CD4-positive, alpha-beta T cell (primary cell): Measurements from ENCODE around the gene VSIG4. TPM values are rescaled to one million over a fixed set of nuclear protein-coding genes. Genes with fewer than 3 reads are reported as not detected.

Experiments used
- ATAC-seq: fragments of 200-7000 bp; cut with Tn5 transposase; one replicate; pipeline ENCODE4 v1.10.0; 2022; ENCODE audit warnings: mild to moderate bottlenecking; ENCODE audit not compliant: poor library complexity
- CTCF ChIA-PET: fragments of 350-600 bp; sonication (Branson Sonifier 250); formaldehyde crosslinking; loops from one replicate; lab custom pipeline; 2021; ENCODE audit warnings: antibody characterized with exemption, inconsistent platforms; lab: Charles Lee
- POLR2A ChIA-PET: fragments of 350-600 bp; sonication (Branson Sonifier 250); formaldehyde crosslinking; loops from one replicate; lab custom pipeline; 2021; ENCODE audit warnings: antibody characterized with exemption, inconsistent platforms; lab: Charles Lee
- DNase-seq, 14 experiments: peaks; one replicate each; pipeline ENCODE4 v3.0.0-alpha.2; 2013 to 2020; ENCODE audit warnings: mixed read lengths in 2 of 14
- H3K27ac ChIP-seq, 2 donors: one replicate each; pipeline versions ENCODE4 v1.5.1 to v1.7.0; 2013; ENCODE audit warnings: low read length in 2 of 2, low read depth in 1 of 2, mild to moderate bottlenecking in 1 of 2
- H3K27me3 ChIP-seq, 2 experiments: 1 replicate in 1 of 2; 2 replicates in 1 of 2; pipeline versions ENCODE4 v1.6.1 to v1.7.0; 2013; ENCODE audit warnings: low read length in 2 of 2, control low read depth in 1 of 2, mild to moderate bottlenecking in 1 of 2, moderate library complexity in 1 of 2; ENCODE audit not compliant: insufficient read depth in 2 of 2, control insufficient read depth in 1 of 2
- H3K36me3 ChIP-seq: one replicate; pipeline ENCODE4 v1.6.1; 2013; ENCODE audit warnings: low read length, control low read depth; ENCODE audit not compliant: insufficient read depth
- H3K4me1 ChIP-seq: one replicate; pipeline ENCODE4 v1.6.1; 2013; ENCODE audit warnings: low read length, control low read depth; ENCODE audit not compliant: insufficient read depth
- H3K4me3 ChIP-seq: one replicate; pipeline ENCODE4 v1.5.1; 2013; ENCODE audit warnings: mild to moderate bottlenecking, low read length, moderate library complexity
- H3K9me3 ChIP-seq, 2 experiments: 1 replicate in 1 of 2; 2 replicates in 1 of 2; pipeline versions ENCODE4 v1.6.1 to v1.7.0; 2013; ENCODE audit warnings: low read length in 2 of 2, mild to moderate bottlenecking in 2 of 2, control low read depth in 1 of 2, moderate library complexity in 1 of 2; ENCODE audit not compliant: control insufficient read depth in 1 of 2, insufficient read depth in 1 of 2
- H3K27ac Mint-ChIP-seq: one replicate; pipeline ENCODE4 v1.8.0; 2020; ENCODE audit warnings: mixed read lengths
- H3K27me3 Mint-ChIP-seq: one replicate; pipeline ENCODE4 v1.8.0; 2021; ENCODE audit warnings: mixed read lengths
- H3K36me3 Mint-ChIP-seq: one replicate; pipeline ENCODE4 v1.8.0; 2021; ENCODE audit warnings: low read depth, mixed read lengths
- H3K4me1 Mint-ChIP-seq: one replicate; pipeline ENCODE4 v1.8.0; 2021; ENCODE audit warnings: low read depth, mixed read lengths
- H3K4me3 Mint-ChIP-seq: one replicate; pipeline ENCODE4 v1.8.0; 2020; ENCODE audit warnings: mild to moderate bottlenecking, mixed read lengths
- H3K9me3 Mint-ChIP-seq: one replicate; pipeline ENCODE4 v1.8.0; 2020; ENCODE audit warnings: mixed read lengths
- CTCF ChIP-seq: fragments of 200-600 bp; IDR thresholded peaks from one replicate; pipeline ENCODE4 v1.8.0; 2022; ENCODE audit warnings: antibody characterized with exemption, mild to moderate bottlenecking
- intact Hi-C, 2 experiments: fragments of 100-400 bp; cut with DNase I in 1 of 2; cut with micrococcal nuclease in 1 of 2; formaldehyde crosslinking; loops; one replicate each; pipeline versions ENCODE4 v1.15.1 to v1.9.0; 2023 to 2025; cut with DNase I, micrococcal nuclease
- total RNA-seq, 174 experiments: library from RNA in 2 of 174; stranded (reverse) in 2 of 174; gene quantifications; one replicate each; pipeline ENCODE4 v1.2.3 and lab custom pipeline; 2021 to 2026

VSIG4 gene
- total RNA-seq, 2 experiments from 2014 or later, result 0.11 TPM; not detected in 1

GRCh38 chrX:66000178-66000577, 39.7 kb downstream of the VSIG4 start:
- intact Hi-C loops, result no loop called here
- no peaks in the 10 kb centered on the region for H3K36me3 Mint-ChIP-seq
- Histone ChIP-seq H3K4me1 (peaks cover 35% of the 10 kb centered on the region), H3K4me3 (no peak overlapping the region), H3K9me3 (no peaks in the 10 kb centered on the region), H3K27me3 (no peaks in the 10 kb centered on the region), H3K27ac (no peak overlapping the region), H3K36me3 (no peaks in the 10 kb centered on the region)
- H3K4me3 Mint-ChIP-seq, result peak overlapping the region; percentile 35
- no peak for TF ChIP-seq CTCF
- DNase-seq (no peak), ATAC-seq (no peak)
- no peaks in the 10 kb centered on the region for H3K27me3 Mint-ChIP-seq
- no peaks in the 10 kb centered on the region for H3K9me3 Mint-ChIP-seq
- POLR2A ChIA-PET, result interaction anchor here (1.7 kb wide), 1 partner anchor 12 kb away, joined by 3 read pairs; no protein-coding TSS in a partner anchor
- H3K4me1 Mint-ChIP-seq, result peaks cover 67% of the 10 kb centered on the region
- CTCF ChIA-PET, result no interaction called here
- peak overlapping the region; percentile 80 for H3K27ac Mint-ChIP-seq

DNA sequence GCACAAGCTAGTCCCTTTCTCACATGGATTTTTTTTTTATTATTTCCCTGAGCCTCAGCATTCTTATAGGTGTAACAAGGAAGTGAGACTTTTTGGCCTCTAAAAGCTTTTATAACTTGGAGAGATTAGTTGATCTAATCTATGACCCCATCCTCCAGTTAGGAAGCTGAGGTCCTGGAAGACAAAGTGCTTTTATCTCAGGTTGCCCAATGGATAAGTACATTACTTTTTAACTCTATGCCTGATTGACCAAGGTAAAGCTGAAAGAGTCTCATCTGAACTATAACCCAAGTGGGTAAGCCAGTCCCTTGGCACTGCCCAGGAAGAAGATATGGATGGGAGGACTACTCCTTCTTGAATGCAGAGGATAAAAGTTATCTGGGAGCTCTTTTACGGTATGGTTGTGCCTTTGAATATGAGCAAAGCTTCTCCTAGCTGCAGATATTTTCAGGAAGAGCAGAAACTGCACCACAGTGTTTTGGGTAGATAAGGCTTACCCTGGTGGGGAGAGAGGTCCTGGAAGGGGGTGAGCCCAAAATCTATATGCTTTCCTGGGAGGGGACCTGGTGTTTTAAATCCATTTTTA, 40.2 kb downstream of the VSIG4 start:
- Histone ChIP-seq H3K4me3 (no peak overlapping the region), H3K27me3 (no peaks in the 10 kb centered on the region), H3K27ac (no peak overlapping the region), H3K4me1 (peaks cover 31% of the 10 kb centered on the region), H3K36me3 (no peaks in the 10 kb centered on the region), H3K9me3 (no peaks in the 10 kb centered on the region)
- no peak for ATAC-seq
- Mint-ChIP-seq H3K36me3 (no peaks in the 10 kb centered on the region), H3K4me1 (peaks cover 61% of the 10 kb centered on the region), H3K27ac (peak overlapping the region; percentile 45), H3K4me3 (no peak overlapping the region), H3K9me3 (no peaks in the 10 kb centered on the region), H3K27me3 (no peaks in the 10 kb centered on the region)
- no peak for TF ChIP-seq CTCF
- no peak for DNase-seq
- ChIA-PET CTCF (no interaction called here), POLR2A (interaction anchor here (1.7 kb wide), 1 partner anchor 12 kb away, joined by 3 read pairs; no protein-coding TSS in a partner anchor)
- intact Hi-C loops, result no loop called here

DNA sequence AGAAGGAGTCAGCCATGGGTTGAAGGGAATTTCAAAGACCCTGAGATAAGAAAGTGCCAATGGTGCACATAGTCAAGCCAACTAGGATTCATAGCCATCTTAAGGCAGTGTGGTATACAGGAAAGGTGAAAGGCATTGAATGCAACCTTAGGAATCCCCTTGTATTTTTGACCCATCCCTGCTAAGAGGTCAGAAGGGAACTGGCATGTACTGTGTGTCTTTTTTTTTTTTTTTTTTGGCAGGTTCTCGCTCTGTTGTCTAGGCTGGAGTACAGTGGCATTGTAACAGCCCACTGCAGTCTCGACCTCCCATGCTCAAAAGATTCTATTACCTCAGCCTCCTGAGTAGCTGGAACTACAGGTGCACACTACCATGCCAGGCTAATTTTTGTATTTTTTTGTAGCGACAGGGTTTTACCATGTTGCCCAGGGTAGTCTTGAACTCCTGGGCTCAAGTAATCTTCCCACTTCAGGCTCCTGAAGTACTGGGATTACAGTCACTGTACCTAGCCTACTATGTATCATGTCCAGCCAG, 40.8 kb downstream of the VSIG4 start:
- no peaks in the 10 kb centered on the region for H3K36me3 Mint-ChIP-seq
- POLR2A ChIA-PET, result interaction anchor here (1.7 kb wide), 1 partner anchor 13 kb away, joined by 3 read pairs; no protein-coding TSS in a partner anchor
- no peak overlapping the region for H3K27ac ChIP-seq
- H3K4me3 ChIP-seq, result no peak overlapping the region
- peak overlapping the region; percentile 15 for H3K27ac Mint-ChIP-seq
- ATAC-seq (no peak), DNase-seq (no peak)
- no peak for TF ChIP-seq CTCF
- H3K27me3 Mint-ChIP-seq, result no peaks in the 10 kb centered on the region
- no peaks in the 10 kb centered on the region for H3K27me3 ChIP-seq
- no peaks in the 10 kb centered on the region for H3K9me3 ChIP-seq
- H3K9me3 Mint-ChIP-seq, result no peaks in the 10 kb centered on the region
- CTCF ChIA-PET, result no interaction called here
- H3K4me1 ChIP-seq, result peaks cover 30% of the 10 kb centered on the region
- H3K4me3 Mint-ChIP-seq, result no peak overlapping the region
- intact Hi-C loops, result no loop called here
- peaks cover 61% of the 10 kb centered on the region for H3K4me1 Mint-ChIP-seq
- H3K36me3 ChIP-seq, result no peaks in the 10 kb centered on the region
